Keratinocyte (primary cell): ENCODE data around the gene HSPB9. TPM values are rescaled to one million over a fixed set of nuclear protein-coding genes. Genes with fewer than 3 reads are reported as not detected.

Source experiments
- DNase-seq: peaks from one replicate; pipeline ENCODE4 v3.0.0-alpha.2; 2011; ENCODE audit warnings: low read depth, missing footprints, low spot score
- FAIRE-seq: peaks from 2 replicates; lab custom pipeline; 2011; peaks lifted over from hg19 to GRCh38; lab: Jason Lieb, UNC
- H2AFZ ChIP-seq: 2 replicates; pipeline ENCODE4 v1.6.0; 2012; ENCODE audit warnings: low read length, control low read depth, inconsistent platforms; ENCODE audit not compliant: control insufficient read depth
- H3K27ac ChIP-seq: 2 replicates; pipeline ENCODE4 v1.5.1; 2011; ENCODE audit warnings: low read length; ENCODE audit not compliant: control insufficient read depth, insufficient read depth
- H3K27me3 ChIP-seq: 3 replicates; pipeline ENCODE4 v1.6.0; 2011; ENCODE audit warnings: low read length; ENCODE audit not compliant: control insufficient read depth, insufficient read depth; ENCODE audit errors: extremely low read depth
- H3K36me3 ChIP-seq, 2 experiments: 2 replicates in 1 of 2; 3 replicates in 1 of 2; pipeline ENCODE4 v1.5.1; 2011; ENCODE audit warnings: low read length in 2 of 2, mild to moderate bottlenecking in 1 of 2; ENCODE audit not compliant: control insufficient read depth in 2 of 2, insufficient read depth in 2 of 2; ENCODE audit errors: extremely low read depth in 1 of 2
- H3K4me1 ChIP-seq: 3 replicates; pipeline ENCODE4 v1.5.1; 2011; ENCODE audit warnings: low read length; ENCODE audit not compliant: control insufficient read depth, insufficient read depth; ENCODE audit errors: extremely low read depth
- H3K4me2 ChIP-seq: 3 replicates; pipeline ENCODE4 v1.6.0; 2011; ENCODE audit warnings: low read depth, low read length; ENCODE audit not compliant: control insufficient read depth, insufficient read depth; ENCODE audit errors: extremely low read depth
- H3K4me3 ChIP-seq, 3 experiments: fragments of 200-600 bp in 1 of 3; sonication (generic) in 1 of 3; 2 replicates in 2 of 3; 3 replicates in 1 of 3; pipeline ENCODE4 v1.5.1; 2011 to 2016; ENCODE audit warnings: low read length in 3 of 3, mild to moderate bottlenecking in 3 of 3, control low read depth in 2 of 3, inconsistent platforms in 1 of 3, low read depth in 1 of 3, mixed read lengths in 1 of 3, mixed run types in 1 of 3, moderate library complexity in 1 of 3; ENCODE audit not compliant: control insufficient read depth in 2 of 3, insufficient read depth in 2 of 3; ENCODE audit errors: extremely low read depth in 1 of 3
- H3K79me2 ChIP-seq: 2 replicates; pipeline ENCODE4 v1.6.0; 2012; ENCODE audit warnings: low read length; ENCODE audit not compliant: control insufficient read depth, insufficient read depth
- H3K9ac ChIP-seq: 3 replicates; pipeline ENCODE4 v1.6.0; 2011; ENCODE audit warnings: low read length; ENCODE audit not compliant: control insufficient read depth, insufficient read depth; ENCODE audit errors: extremely low read depth
- H3K9me1 ChIP-seq: 3 replicates; pipeline ENCODE4 v1.6.0; 2011; ENCODE audit warnings: low read length; ENCODE audit not compliant: control insufficient read depth, insufficient read depth; ENCODE audit errors: extremely low read depth
- H3K9me3 ChIP-seq: 2 replicates; pipeline ENCODE4 v1.5.1; 2012; ENCODE audit warnings: low read depth, low read length; ENCODE audit not compliant: control insufficient read depth
- H4K20me1 ChIP-seq: 3 replicates; pipeline ENCODE4 v1.6.0; 2011; ENCODE audit warnings: low read length; ENCODE audit not compliant: control insufficient read depth, insufficient read depth; ENCODE audit errors: extremely low read depth
- EZH2 ChIP-seq: IDR thresholded peaks from one replicate; pipeline ENCODE4 v1.6.1; 2012; ENCODE audit warnings: inconsistent platforms, mild to moderate bottlenecking, low read length, moderate library complexity
- dilution Hi-C: fragments of 300-500 bp; cut with MboI; formaldehyde crosslinking; loops from one replicate; pipeline ENCODE4 v1.7.0; 2020; ENCODE audit warnings: low sequenced_read_pairs; ENCODE audit not compliant: extremely low pct_ligation_motif_present
- polyA plus RNA-seq, 5 experiments: library from polyadenylated mRNA; depleted of rRNA in 3 of 5; stranded (reverse) in 3 of 5; stranded (forward) in 1 of 5; unstranded in 1 of 5; fragments of >200 nt; gene quantifications; 1 replicate in 1 of 5; 2 replicates in 3 of 5; 3 replicates in 1 of 5; pipeline versions ENCODE4 v1.2.1 to v1.2.3, GENCODE V29; 2011 to 2012; ENCODE audit warnings: missing spikeins in 2 of 5, low read depth in 1 of 5, low replicate concordance in 1 of 5
- TF ChIP-seq, protein P1 (sequence below), 3 experiments: IDR thresholded peaks in 1 of 3; conservative IDR thresholded peaks in 1 of 3; optimal IDR thresholded peaks in 1 of 3; 2 replicates in 2 of 3; 3 replicates in 1 of 3; pipeline versions ENCODE3 to v1.5.1; 2011; ENCODE audit warnings: low read length in 3 of 3, mild to moderate bottlenecking in 3 of 3, moderate library complexity in 2 of 3, control low read depth in 1 of 3, inconsistent platforms in 1 of 3; ENCODE audit not compliant: insufficient read depth in 2 of 3; ENCODE audit errors: extremely low read depth in 1 of 3

The HSPB9 gene
- polyA plus RNA-seq, 1 donor (not counting 4 experiments of a cell fraction or from before 2014, with no cell fraction given), result not detected

DNA sequence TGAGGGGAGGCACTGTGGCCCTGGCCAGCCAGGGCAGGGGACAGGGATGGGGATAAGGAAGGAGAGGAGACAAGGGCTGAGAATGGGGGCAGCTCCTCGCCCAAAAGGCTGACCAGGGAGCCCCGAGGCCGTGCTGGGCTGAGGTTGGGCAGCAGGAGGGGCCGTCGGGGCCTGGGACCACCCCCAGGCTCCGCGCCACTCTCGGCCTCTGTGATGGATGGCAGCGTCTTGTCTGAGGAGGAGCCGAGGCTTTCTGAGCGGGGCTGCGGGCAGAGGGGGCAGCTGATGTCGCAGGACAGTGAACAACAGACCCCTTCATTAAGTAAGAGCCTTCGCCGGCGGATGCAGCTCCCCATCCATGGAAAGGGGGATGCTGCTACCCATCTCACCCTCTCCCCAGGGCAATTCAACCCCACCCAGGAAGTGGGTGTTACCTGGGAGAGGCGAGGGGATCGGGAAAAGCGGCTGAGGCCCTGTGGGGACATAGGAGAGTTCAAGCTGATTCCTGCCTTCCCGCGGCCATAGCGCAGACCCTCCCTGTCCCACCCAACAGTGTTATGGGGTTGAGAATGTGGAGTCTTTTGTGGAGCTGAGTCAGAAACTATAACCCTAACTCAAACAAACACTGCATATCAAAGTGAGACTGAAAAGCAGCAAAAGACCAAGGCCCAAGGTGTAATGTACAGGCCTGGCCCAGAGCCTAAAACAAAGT, 41.2 kb downstream of the HSPB9 start:
- DNase-seq, result no peak
- Histone ChIP-seq H3K4me1 (peaks cover 3% of the 10 kb centered on the region), H3K9me1 (no peaks in the 10 kb centered on the region), H3K9me3 (no peaks in the 10 kb centered on the region), H2AFZ (no peak overlapping the region), H3K36me3 (no peaks in the 10 kb centered on the region), H3K4me2 (no peak overlapping the region), H3K79me2 (no peaks in the 10 kb centered on the region), H3K27me3 (no peaks in the 10 kb centered on the region), H3K4me3 (no peak overlapping the region), H4K20me1 (no peaks in the 10 kb centered on the region), H3K27ac (no peak overlapping the region), H3K9ac (no peak overlapping the region)
- FAIRE-seq, result no peak
- no peak for TF ChIP-seq EZH2
- TF ChIP-seq, protein P1, sequence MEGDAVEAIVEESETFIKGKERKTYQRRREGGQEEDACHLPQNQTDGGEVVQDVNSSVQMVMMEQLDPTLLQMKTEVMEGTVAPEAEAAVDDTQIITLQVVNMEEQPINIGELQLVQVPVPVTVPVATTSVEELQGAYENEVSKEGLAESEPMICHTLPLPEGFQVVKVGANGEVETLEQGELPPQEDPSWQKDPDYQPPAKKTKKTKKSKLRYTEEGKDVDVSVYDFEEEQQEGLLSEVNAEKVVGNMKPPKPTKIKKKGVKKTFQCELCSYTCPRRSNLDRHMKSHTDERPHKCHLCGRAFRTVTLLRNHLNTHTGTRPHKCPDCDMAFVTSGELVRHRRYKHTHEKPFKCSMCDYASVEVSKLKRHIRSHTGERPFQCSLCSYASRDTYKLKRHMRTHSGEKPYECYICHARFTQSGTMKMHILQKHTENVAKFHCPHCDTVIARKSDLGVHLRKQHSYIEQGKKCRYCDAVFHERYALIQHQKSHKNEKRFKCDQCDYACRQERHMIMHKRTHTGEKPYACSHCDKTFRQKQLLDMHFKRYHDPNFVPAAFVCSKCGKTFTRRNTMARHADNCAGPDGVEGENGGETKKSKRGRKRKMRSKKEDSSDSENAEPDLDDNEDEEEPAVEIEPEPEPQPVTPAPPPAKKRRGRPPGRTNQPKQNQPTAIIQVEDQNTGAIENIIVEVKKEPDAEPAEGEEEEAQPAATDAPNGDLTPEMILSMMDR (optimal IDR thresholded peaks at IDR 0.05 in 1 of 3, IDR thresholded peaks at IDR 0.05 in 1 of 3, conservative IDR thresholded peaks at IDR 0.05 in 1 of 3; ENCODE audit: extremely low read depth in 1 of 3, insufficient read depth in 2 of 3, low read length in 3 of 3), result no peak
- dilution Hi-C loops, result no loop called here

DNA sequence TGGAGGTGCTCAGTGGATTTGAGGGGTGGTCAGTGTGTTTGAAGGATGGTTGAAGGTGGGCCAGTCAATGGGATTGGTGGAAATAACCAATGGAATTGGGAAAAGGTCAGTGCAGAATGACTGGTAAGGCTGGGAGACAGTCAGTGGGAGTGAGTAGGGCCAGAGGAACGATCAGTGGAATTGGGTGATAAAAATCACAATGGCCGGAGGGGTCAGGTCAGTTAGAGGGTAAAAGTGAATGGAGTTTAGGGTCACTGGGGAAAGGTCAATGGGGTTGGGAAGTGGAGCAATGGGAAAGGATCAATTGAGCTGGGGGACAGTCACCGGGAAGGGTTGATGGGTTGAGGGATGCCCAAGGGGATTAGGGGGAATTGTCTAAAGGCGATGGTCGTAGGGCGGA, 43.1 kb downstream of the HSPB9 start:
- Histone ChIP-seq H3K9ac (no peak overlapping the region), H3K9me1 (no peaks in the 10 kb centered on the region), H3K4me1 (peaks cover 3% of the 10 kb centered on the region), H3K79me2 (no peaks in the 10 kb centered on the region), H4K20me1 (no peaks in the 10 kb centered on the region), H3K9me3 (no peaks in the 10 kb centered on the region), H3K27me3 (no peaks in the 10 kb centered on the region), H2AFZ (no peak overlapping the region), H3K36me3 (no peaks in the 10 kb centered on the region), H3K27ac (no peak overlapping the region), H3K4me2 (no peak overlapping the region), H3K4me3 (no peak overlapping the region)
- TF ChIP-seq, protein P1 (optimal IDR thresholded peaks at IDR 0.05 in 1 of 3, IDR thresholded peaks at IDR 0.05 in 1 of 3, conservative IDR thresholded peaks at IDR 0.05 in 1 of 3; ENCODE audit: extremely low read depth in 1 of 3, insufficient read depth in 2 of 3, low read length in 3 of 3), result no peak
- TF ChIP-seq EZH2, result no peak
- no peak for DNase-seq
- no peak for FAIRE-seq
- dilution Hi-C loops, result no loop called here
